Spleen (tissue), 7 donors: Measurements from ENCODE around the gene CD274.

Experiments used
- CTCF ChIP-seq, 11 experiments: fragments of 200-600 bp in 7 of 11; fragments of 450-650 bp in 4 of 11; sonication (generic) in 4 of 11; IDR thresholded peaks in 8 of 11; conservative IDR thresholded peaks in 3 of 11; 1 replicate in 7 of 11; 2 replicates in 4 of 11; pipeline versions ENCODE4 v1.4.0 to v1.8.0; 2016 to 2021; ENCODE audit warnings: antibody characterized with exemption in 11 of 11, inconsistent platforms in 4 of 11, mild to moderate bottlenecking in 1 of 11
- POLR2A ChIP-seq, 3 donors: fragments of 450-650 bp; IDR thresholded peaks; one replicate each; pipeline ENCODE4 v1.5.1; 2017; ENCODE audit warnings: antibody characterized with exemption in 3 of 3, mild to moderate bottlenecking in 1 of 3
- POLR2AphosphoS5 ChIP-seq, 3 donors: sonication (generic); formaldehyde crosslinking; IDR thresholded peaks; one replicate each; pipeline ENCODE4 v1.5.1; 2017; ENCODE audit warnings: antibody characterized with exemption in 3 of 3
- donor health status: DM: no; HTN: no; CAD: no; lungs with moderate emphysema.
- donor health status: DM: no; HTN: no; CAD: no.
- donor health status: DM: no; HTN: no; CAD: no.

DNA sequence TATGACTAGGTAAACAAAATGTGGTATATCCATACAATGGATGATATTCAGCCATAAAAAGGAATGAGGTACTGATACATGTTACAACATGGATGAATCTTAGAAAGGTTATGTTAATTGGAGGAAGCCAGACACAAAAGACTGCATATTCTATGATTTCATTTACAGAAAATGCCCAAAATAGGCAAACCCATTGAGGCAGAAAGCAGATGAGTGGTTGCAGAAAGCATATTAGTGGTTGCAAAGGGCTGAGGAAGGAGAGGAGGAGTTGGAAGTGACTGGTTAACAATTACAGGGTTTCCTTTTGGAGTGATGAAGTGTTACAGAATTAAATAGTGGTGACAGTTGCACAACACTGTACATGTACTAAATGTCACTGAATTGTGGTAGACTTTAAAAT lies 30.4 kb upstream of the CD274 start:
- TF ChIP-seq CTCF (IDR thresholded peaks at IDR 0.05 in 8 of 11, conservative IDR thresholded peaks at IDR 0.05 in 3 of 11) (no peak), POLR2AphosphoS5 (IDR thresholded peaks at IDR 0.05) (no peak), POLR2A (IDR thresholded peaks at IDR 0.05) (no peak)
